ENCODE results near the gene NT5M.

NT5M gene

GRCh38 chr17:17361543-17361866 is 58.3 kb downstream of the NT5M start:
- Histone ChIP-seq H3K9me3 (ENCODE audit: control insufficient read depth, low read length) (no peaks in the 10 kb centered on the region), H3K36me3 (ENCODE audit: control insufficient read depth, insufficient read depth, low read length) (peaks cover 3% of the 10 kb centered on the region), H3K4me3 (ENCODE audit: low read depth, low read length) (no peak overlapping the region), H3K4me2 (ENCODE audit: low read length) (no peak overlapping the region), H3K9ac (no peak overlapping the region), H3K27me3 (ENCODE audit: control insufficient read depth, insufficient read depth, low read length) (no peaks in the 10 kb centered on the region), H3K4me1 (no peaks in the 10 kb centered on the region), H3K79me2 (no peaks in the 10 kb centered on the region), H3K27ac (no peak overlapping the region), H2AFZ (no peak overlapping the region)
- no peak for TF ChIP-seq CTCF (IDR thresholded peaks at IDR 0.05)

DNA sequence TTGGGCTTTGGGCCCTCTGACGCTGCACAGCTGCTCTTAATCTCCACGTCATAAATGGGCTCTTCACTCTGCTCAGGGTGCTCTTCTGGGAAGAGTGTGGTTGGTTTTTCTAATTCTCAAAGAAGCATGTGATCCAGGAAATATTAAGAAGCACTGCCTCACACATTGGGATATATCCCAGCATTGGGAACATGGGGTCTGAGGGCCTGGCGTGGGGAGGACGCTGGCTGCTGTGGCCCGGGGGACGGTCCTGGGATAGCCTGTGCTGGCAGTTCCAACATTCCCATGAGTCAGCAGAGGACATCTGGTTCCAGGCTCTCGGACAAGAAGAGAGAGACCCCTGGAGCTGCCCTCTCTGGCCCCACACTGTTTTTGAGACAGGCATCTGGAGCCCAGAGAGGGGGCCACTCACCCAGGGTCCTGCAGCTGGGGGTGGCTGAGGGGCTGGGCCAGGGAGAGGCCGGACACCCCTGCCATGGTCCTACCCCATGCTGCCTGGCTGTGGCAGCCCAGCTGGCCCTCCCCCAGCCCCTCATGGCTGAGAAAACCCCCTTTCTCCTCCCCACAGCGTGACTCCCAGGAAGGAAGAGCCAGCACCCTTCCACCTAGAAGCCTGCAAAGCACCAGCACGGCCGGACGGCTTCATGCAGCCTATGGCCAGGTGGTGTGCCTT is 58.8 kb downstream of the NT5M start:
- H3K27ac ChIP-seq: peak overlapping the region; percentile 36

DNA sequence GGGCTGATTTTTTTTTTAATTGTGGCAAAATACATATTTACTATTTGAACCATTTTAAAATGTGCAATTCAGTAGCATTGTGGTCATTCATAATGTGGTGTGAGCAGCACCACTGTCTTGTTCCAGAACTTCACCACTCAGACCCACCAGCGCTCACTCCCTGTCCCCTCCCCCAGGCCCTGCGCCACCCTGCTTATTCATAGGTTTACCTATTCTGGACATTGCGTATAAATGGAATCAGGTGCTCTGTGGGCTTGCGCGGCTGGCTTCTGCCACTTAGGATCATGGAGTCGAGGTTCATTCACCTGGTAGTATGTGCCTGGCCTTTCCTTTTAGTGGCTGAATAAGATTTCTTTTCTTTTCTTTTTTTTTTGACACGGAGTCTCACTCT is 59.4 kb downstream of the NT5M start:
- no peaks in the 10 kb centered on the region for H3K4me1 ChIP-seq
- no peak for TF ChIP-seq CTCF (IDR thresholded peaks at IDR 0.05)
- H3K9ac ChIP-seq: no peak overlapping the region
- H3K27me3 ChIP-seq (ENCODE audit: control insufficient read depth, insufficient read depth, low read length): no peaks in the 10 kb centered on the region
- H2AFZ ChIP-seq: no peak overlapping the region
- no peak overlapping the region for H3K4me2 ChIP-seq (ENCODE audit: low read length)
- no peak overlapping the region for H3K4me3 ChIP-seq (ENCODE audit: low read depth, low read length)
- H3K27ac ChIP-seq: peak overlapping the region; percentile 36
- no peaks in the 10 kb centered on the region for H3K79me2 ChIP-seq
- no peaks in the 10 kb centered on the region for H3K9me3 ChIP-seq (ENCODE audit: control insufficient read depth, low read length)
- H3K36me3 ChIP-seq (ENCODE audit: control insufficient read depth, insufficient read depth, low read length): peaks cover 3% of the 10 kb centered on the region

More for the DNA sequence above, 58.8 kb downstream of the NT5M start:
- no peak overlapping the region for H3K4me2 ChIP-seq (ENCODE audit: low read length)
- no peak for TF ChIP-seq CTCF (IDR thresholded peaks at IDR 0.05)
- peaks cover 3% of the 10 kb centered on the region for H3K36me3 ChIP-seq (ENCODE audit: control insufficient read depth, insufficient read depth, low read length)
- H3K27me3 ChIP-seq (ENCODE audit: control insufficient read depth, insufficient read depth, low read length): no peaks in the 10 kb centered on the region
- no peak overlapping the region for H2AFZ ChIP-seq
- no peaks in the 10 kb centered on the region for H3K79me2 ChIP-seq
- H3K9ac ChIP-seq: no peak overlapping the region
- H3K9me3 ChIP-seq (ENCODE audit: control insufficient read depth, low read length): no peaks in the 10 kb centered on the region
- no peak overlapping the region for H3K4me3 ChIP-seq (ENCODE audit: low read depth, low read length)
- no peaks in the 10 kb centered on the region for H3K4me1 ChIP-seq

GRCh38 chr17:17363638-17364337 is 60.6 kb downstream of the NT5M start:
- peak overlapping the region; percentile 21 for H3K27ac ChIP-seq
- H3K9ac ChIP-seq: no peak overlapping the region
- TF ChIP-seq CTCF (IDR thresholded peaks at IDR 0.05): no peak
- no peaks in the 10 kb centered on the region for H3K79me2 ChIP-seq
- no peak overlapping the region for H2AFZ ChIP-seq
- H3K9me3 ChIP-seq (ENCODE audit: control insufficient read depth, low read length): no peaks in the 10 kb centered on the region
- H3K4me3 ChIP-seq (ENCODE audit: low read depth, low read length): no peak overlapping the region
- H3K4me2 ChIP-seq (ENCODE audit: low read length): no peak overlapping the region
- no peaks in the 10 kb centered on the region for H3K27me3 ChIP-seq (ENCODE audit: control insufficient read depth, insufficient read depth, low read length)
- no peaks in the 10 kb centered on the region for H3K4me1 ChIP-seq
- H3K36me3 ChIP-seq (ENCODE audit: control insufficient read depth, insufficient read depth, low read length): peaks cover 3% of the 10 kb centered on the region

GRCh38 chr17:17364338-17364667 is 61.1 kb downstream of the NT5M start:
- no peak overlapping the region for H3K9ac ChIP-seq
- no peaks in the 10 kb centered on the region for H3K27me3 ChIP-seq (ENCODE audit: control insufficient read depth, insufficient read depth, low read length)
- no peak overlapping the region for H2AFZ ChIP-seq
- no peak overlapping the region for H3K4me3 ChIP-seq (ENCODE audit: low read depth, low read length)
- H3K27ac ChIP-seq: peak overlapping the region; percentile 21
- H3K36me3 ChIP-seq (ENCODE audit: control insufficient read depth, insufficient read depth, low read length): peaks cover 3% of the 10 kb centered on the region
- no peaks in the 10 kb centered on the region for H3K79me2 ChIP-seq
- H3K4me2 ChIP-seq (ENCODE audit: low read length): no peak overlapping the region
- H3K4me1 ChIP-seq: no peaks in the 10 kb centered on the region
- TF ChIP-seq CTCF (IDR thresholded peaks at IDR 0.05): no peak
- no peaks in the 10 kb centered on the region for H3K9me3 ChIP-seq (ENCODE audit: control insufficient read depth, low read length)

All from parathyroid adenoma (tissue), 2 donors.